HG02970 (cell line): ENCODE results near the gene ADAMTS3.

ENCODE experiments used
- ATAC-seq: cut with Tn5 transposase; IDR thresholded peaks from one replicate; pipeline ENCODE4 v1.9.1; 2021; ENCODE audit warnings: mild to moderate bottlenecking, moderate library complexity, moderate number of reproducible peaks; ENCODE audit not compliant: unreplicated experiment, low FRiP score

Gene ADAMTS3

GRCh38 chr4:72358483-72358882 is 210.5 kb downstream of the ADAMTS3 start:
- no peak for ATAC-seq

GRCh38 chr4:72357908-72358307 is 211.1 kb downstream of the ADAMTS3 start:
- no peak for ATAC-seq

GRCh38 chr4:72352711-72353110 is 216.3 kb downstream of the ADAMTS3 start:
- no peak for ATAC-seq

- no peak for ATAC-seq
These were observed 217.5 kb downstream of the ADAMTS3 start for GRCh38 chr4:72351521-72351920.

- no peak for ATAC-seq
These were observed 220.3 kb downstream of the ADAMTS3 start for GRCh38 chr4:72348701-72349100.

GRCh38 chr4:72344418-72344817 is 224.6 kb downstream of the ADAMTS3 start:
- ATAC-seq: no peak

GRCh38 chr4:72341432-72341820 is 227.6 kb downstream of the ADAMTS3 start:
- ATAC-seq: no peak

GRCh38 chr4:72340803-72341431 is 228.1 kb downstream of the ADAMTS3 start:
- ATAC-seq: no peak

- ATAC-seq: no peak
These were observed 231.0 kb downstream of the ADAMTS3 start for GRCh38 chr4:72338060-72338459.

- no peak for ATAC-seq
These were observed 238.6 kb downstream of the ADAMTS3 start for GRCh38 chr4:72330381-72330780.

GRCh38 chr4:72326692-72327632 is 242.1 kb downstream of the ADAMTS3 start:
- no peak for ATAC-seq

GRCh38 chr4:72325215-72325614 is 243.8 kb downstream of the ADAMTS3 start:
- no peak for ATAC-seq

GRCh38 chr4:72323227-72323626 is 245.8 kb downstream of the ADAMTS3 start:
- no peak for ATAC-seq

- ATAC-seq: no peak
These were observed 248.6 kb downstream of the ADAMTS3 start for GRCh38 chr4:72320223-72320948.

GRCh38 chr4:72319601-72320021 is 249.4 kb downstream of the ADAMTS3 start:
- no peak for ATAC-seq

- no peak for ATAC-seq
These were observed 250.4 kb downstream of the ADAMTS3 start for GRCh38 chr4:72318421-72319170.

GRCh38 chr4:72314869-72315268 is 254.2 kb downstream of the ADAMTS3 start:
- no peak for ATAC-seq

- no peak for ATAC-seq
These were observed 255.9 kb downstream of the ADAMTS3 start for GRCh38 chr4:72313121-72313520.

GRCh38 chr4:72312032-72312650 is 256.9 kb downstream of the ADAMTS3 start:
- ATAC-seq: no peak

GRCh38 chr4:72311291-72311690 is 257.7 kb downstream of the ADAMTS3 start:
- no peak for ATAC-seq
